ENCODE measurements around the gene ADCY5. TPM values are rescaled to one million over a fixed set of nuclear protein-coding genes. Genes with fewer than 3 reads are reported as not detected.

ADCY5 gene
- total and polyA plus RNA-seq, 2 donors (not counting 1 experiment from before 2014, with no cell fraction given): not detected

DNA sequence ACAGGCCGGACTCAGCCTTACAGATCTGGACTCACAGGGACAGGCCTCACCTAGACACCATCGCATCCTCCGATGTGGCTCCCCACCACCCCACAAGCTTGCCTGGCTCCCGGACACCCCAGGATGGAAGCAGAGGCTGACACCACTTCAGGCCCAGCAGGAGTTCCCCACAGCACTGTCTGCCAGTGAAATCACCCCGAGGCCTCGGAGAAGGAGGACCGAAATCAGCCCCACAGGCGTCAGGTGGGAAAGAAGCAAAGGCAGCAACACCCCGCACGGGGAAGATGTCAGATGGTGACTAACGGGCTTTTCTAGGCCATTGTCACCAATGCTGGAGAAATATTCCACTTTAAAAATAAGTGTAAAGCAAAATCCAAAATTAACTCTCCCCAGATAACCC lies 18.6 kb downstream of the ADCY5 start:
- Mint-ChIP-seq H3K4me1 (no peaks in the 10 kb centered on the region), H3K4me3 (no peak overlapping the region), H3K27ac (no peak overlapping the region), H3K27me3 (peaks cover 19% of the 10 kb centered on the region), H3K9me3 (ENCODE audit: insufficient read depth) (no peaks in the 10 kb centered on the region)
- Histone ChIP-seq H3K79me2 (ENCODE audit: control insufficient read depth, insufficient read depth, low read length) (no peaks in the 10 kb centered on the region), H3K4me1 (ENCODE audit: control insufficient read depth in 2 of 2, insufficient read depth in 2 of 2, low read length in 2 of 2) (no peaks in the 10 kb centered on the region), H3K4me3 (ENCODE audit: control extremely low read depth in 1 of 5, extremely low read depth in 1 of 5, insufficient read depth in 1 of 5, low read depth in 2 of 5, low read length in 4 of 5) (no peak overlapping the region), H3K27me3 (replicated peaks in 1 of 4; ENCODE audit: control extremely low read depth in 1 of 4, control insufficient read depth in 3 of 4, insufficient read depth in 4 of 4, low read length in 3 of 4) (peaks cover 0 to 7% (median 2%) of the 10 kb centered on the region in 4 experiments), H3K4me2 (replicated peaks; ENCODE audit: low read depth, low read length, poor library complexity, severe bottlenecking) (no peak overlapping the region), H4K20me1 (ENCODE audit: control insufficient read depth, insufficient read depth, low read length, poor library complexity, severe bottlenecking) (no peaks in the 10 kb centered on the region), H2AFZ (ENCODE audit: insufficient read depth, low read depth, low read length, poor library complexity, severe bottlenecking) (no peak overlapping the region), H3K9me3 (ENCODE audit: control extremely low read depth in 1 of 3, control insufficient read depth in 2 of 3, insufficient read depth in 1 of 3, low read length in 2 of 3) (no peaks in the 10 kb centered on the region), H3K36me3 (replicated peaks in 1 of 2; ENCODE audit: control extremely low read depth in 1 of 2, control insufficient read depth in 1 of 2, extremely low read depth in 1 of 2, insufficient read depth in 2 of 2, low read length in 1 of 2) (no peaks in the 10 kb centered on the region), H3K27ac (ENCODE audit: low read length in 2 of 2) (no peak overlapping the region), H3K9ac (ENCODE audit: low read length) (no peak overlapping the region)
- TF ChIP-seq, protein P1, sequence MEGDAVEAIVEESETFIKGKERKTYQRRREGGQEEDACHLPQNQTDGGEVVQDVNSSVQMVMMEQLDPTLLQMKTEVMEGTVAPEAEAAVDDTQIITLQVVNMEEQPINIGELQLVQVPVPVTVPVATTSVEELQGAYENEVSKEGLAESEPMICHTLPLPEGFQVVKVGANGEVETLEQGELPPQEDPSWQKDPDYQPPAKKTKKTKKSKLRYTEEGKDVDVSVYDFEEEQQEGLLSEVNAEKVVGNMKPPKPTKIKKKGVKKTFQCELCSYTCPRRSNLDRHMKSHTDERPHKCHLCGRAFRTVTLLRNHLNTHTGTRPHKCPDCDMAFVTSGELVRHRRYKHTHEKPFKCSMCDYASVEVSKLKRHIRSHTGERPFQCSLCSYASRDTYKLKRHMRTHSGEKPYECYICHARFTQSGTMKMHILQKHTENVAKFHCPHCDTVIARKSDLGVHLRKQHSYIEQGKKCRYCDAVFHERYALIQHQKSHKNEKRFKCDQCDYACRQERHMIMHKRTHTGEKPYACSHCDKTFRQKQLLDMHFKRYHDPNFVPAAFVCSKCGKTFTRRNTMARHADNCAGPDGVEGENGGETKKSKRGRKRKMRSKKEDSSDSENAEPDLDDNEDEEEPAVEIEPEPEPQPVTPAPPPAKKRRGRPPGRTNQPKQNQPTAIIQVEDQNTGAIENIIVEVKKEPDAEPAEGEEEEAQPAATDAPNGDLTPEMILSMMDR (IDR thresholded peaks at IDR 0.05): no peak
- TF ChIP-seq EZH2 (IDR thresholded peaks at IDR 0.05; ENCODE audit: borderline replicate concordance, insufficient read depth, low read depth, low read length, poor library complexity, severe bottlenecking): no peak
- no peak for DNase-seq
- no peak for ATAC-seq (ENCODE audit: low read depth)
- 98% methylated on average over 10 of the region's 11 CpGs for WGBS (ENCODE audit: insufficient coverage)
- ChIA-PET CTCF (no interaction called here), POLR2A (no interaction called here)
- intact Hi-C loops (cut with micrococcal nuclease): no loop called here

DNA sequence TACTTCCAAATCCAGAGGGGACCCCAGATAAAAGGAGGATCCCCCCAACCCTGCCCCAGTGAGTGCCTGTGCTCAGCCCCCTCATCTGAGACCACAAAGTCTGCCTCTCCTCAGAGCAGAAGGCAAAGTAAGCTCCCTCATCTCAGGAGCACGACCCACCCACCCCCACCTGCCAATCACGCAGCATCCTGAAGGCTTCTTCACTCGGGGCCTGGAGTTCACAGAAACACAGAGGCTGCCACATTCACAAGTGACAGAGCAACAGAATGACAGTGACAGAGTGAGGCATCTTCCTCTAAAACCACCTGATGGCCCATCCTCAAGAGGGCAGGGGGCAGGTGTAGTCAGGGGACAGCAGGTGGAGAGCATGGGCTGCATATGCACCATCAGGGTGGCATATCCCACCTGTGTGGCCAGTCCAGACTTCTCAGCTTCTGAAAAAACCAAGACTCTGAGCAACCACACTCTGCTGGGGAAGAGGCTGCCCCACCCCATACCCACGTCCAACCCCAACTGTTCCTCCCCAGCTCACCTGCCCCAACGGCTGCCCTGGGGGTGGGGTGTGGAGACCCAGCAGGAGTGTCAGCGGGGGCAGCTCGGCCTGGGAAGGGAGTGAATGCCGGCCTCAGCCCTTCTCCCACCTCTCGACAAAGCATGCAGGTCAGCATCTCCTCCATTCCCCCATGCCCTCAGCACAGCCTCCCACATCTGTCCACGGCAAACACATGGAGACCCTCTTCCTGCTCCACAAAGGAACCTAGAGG lies 19.3 kb downstream of the ADCY5 start:
- H3K4me1 ChIP-seq (ENCODE audit: control insufficient read depth in 2 of 2, insufficient read depth in 2 of 2, low read length in 2 of 2): no peaks in the 10 kb centered on the region

More for the DNA sequence above, 19.3 kb downstream of the ADCY5 start:
- Histone ChIP-seq H3K27ac (ENCODE audit: low read length in 2 of 2) (no peak overlapping the region), H3K4me3 (ENCODE audit: control extremely low read depth in 1 of 5, extremely low read depth in 1 of 5, insufficient read depth in 1 of 5, low read depth in 2 of 5, low read length in 4 of 5) (no peak overlapping the region), H3K9me3 (ENCODE audit: control extremely low read depth in 1 of 3, control insufficient read depth in 2 of 3, insufficient read depth in 1 of 3, low read length in 2 of 3) (no peaks in the 10 kb centered on the region), H3K36me3 (replicated peaks in 1 of 2; ENCODE audit: control extremely low read depth in 1 of 2, control insufficient read depth in 1 of 2, extremely low read depth in 1 of 2, insufficient read depth in 2 of 2, low read length in 1 of 2) (no peaks in the 10 kb centered on the region), H4K20me1 (ENCODE audit: control insufficient read depth, insufficient read depth, low read length, poor library complexity, severe bottlenecking) (no peaks in the 10 kb centered on the region), H3K4me2 (replicated peaks; ENCODE audit: low read depth, low read length, poor library complexity, severe bottlenecking) (no peak overlapping the region), H3K9ac (ENCODE audit: low read length) (no peak overlapping the region), H2AFZ (ENCODE audit: insufficient read depth, low read depth, low read length, poor library complexity, severe bottlenecking) (no peak overlapping the region), H3K79me2 (ENCODE audit: control insufficient read depth, insufficient read depth, low read length) (no peaks in the 10 kb centered on the region), H3K27me3 (replicated peaks in 1 of 4; ENCODE audit: control extremely low read depth in 1 of 4, control insufficient read depth in 3 of 4, insufficient read depth in 4 of 4, low read length in 3 of 4) (peaks cover 0 to 7% (median 2%) of the 10 kb centered on the region in 4 experiments)
- Mint-ChIP-seq H3K27ac (no peak overlapping the region), H3K27me3 (peaks cover 19% of the 10 kb centered on the region), H3K4me3 (no peak overlapping the region), H3K9me3 (ENCODE audit: insufficient read depth) (no peaks in the 10 kb centered on the region), H3K4me1 (no peaks in the 10 kb centered on the region)
- intact Hi-C loops (cut with micrococcal nuclease): no loop called here
- ChIA-PET POLR2A (no interaction called here), CTCF (no interaction called here)
- WGBS (ENCODE audit: insufficient coverage): 86% methylated on average over 8 of the region's 10 CpGs
- DNase-seq (no peak), ATAC-seq (ENCODE audit: low read depth) (no peak)
- TF ChIP-seq EZH2 (IDR thresholded peaks at IDR 0.05; ENCODE audit: borderline replicate concordance, insufficient read depth, low read depth, low read length, poor library complexity, severe bottlenecking): no peak
- TF ChIP-seq, protein P1 (IDR thresholded peaks at IDR 0.05): no peak
